Vagina (tissue), 2 donors: Measurements from ENCODE around the gene SMARCA4. TPM values are rescaled to one million over a fixed set of nuclear protein-coding genes. Genes with fewer than 3 reads are reported as not detected.

Experiments
- DNase-seq, 2 donors: peaks; one replicate each; pipeline ENCODE4 v3.0.0-alpha.2; 2017; ENCODE audit errors: extremely low spot score in 2 of 2
- H3K27ac ChIP-seq: fragments of 200-600 bp; sonication (generic); one replicate; pipeline ENCODE4 v1.5.1; 2019
- H3K27me3 ChIP-seq: fragments of 200-600 bp; sonication (generic); one replicate; pipeline ENCODE4 v1.5.1; 2019
- H3K36me3 ChIP-seq, 2 donors: fragments of 200-600 bp; sonication (generic); one replicate each; pipeline ENCODE4 v1.5.1; 2017 to 2019
- H3K4me1 ChIP-seq: fragments of 200-600 bp; sonication (generic); one replicate; pipeline ENCODE4 v1.5.1; 2019
- H3K4me3 ChIP-seq, 2 donors: fragments of 200-600 bp; sonication (generic); 1 replicate in 1 of 2; 2 replicates in 1 of 2; pipeline ENCODE4 v1.5.1; 2016 to 2019
- H3K9me3 ChIP-seq: fragments of 200-600 bp; sonication (generic); one replicate; pipeline ENCODE4 v1.5.1; 2019
- POLR2A ChIP-seq, 2 donors: fragments of 450-650 bp; IDR thresholded peaks; one replicate each; pipeline ENCODE4 v1.6.1; 2017; ENCODE audit warnings: antibody characterized with exemption in 2 of 2, mild to moderate bottlenecking in 2 of 2, moderate library complexity in 2 of 2
- POLR2AphosphoS5 ChIP-seq, 2 donors: sonication (generic); formaldehyde crosslinking; IDR thresholded peaks; one replicate each; pipeline ENCODE4 v1.9.0; 2017; ENCODE audit warnings: antibody characterized with exemption in 2 of 2, mild to moderate bottlenecking in 2 of 2, low read depth in 1 of 2; ENCODE audit not compliant: insufficient read depth in 1 of 2
- intact Hi-C: fragments of 100-400 bp; cut with DNase I; formaldehyde crosslinking; loops from one replicate; pipeline ENCODE4 v1.15.1; 2023
- total RNA-seq: library from RNA; depleted of rRNA; stranded (reverse); fragments of >200 nt; gene quantifications from one replicate; pipeline ENCODE4 v1.2.3, GENCODE V29; 2016
- TF ChIP-seq, protein P1 (sequence below), 3 experiments: fragments of 450-650 bp in 2 of 3; fragments of 200-600 bp in 1 of 3; sonication (generic) in 1 of 3; IDR thresholded peaks; one replicate each; pipeline ENCODE4 v1.5.1; 2017 to 2019; ENCODE audit warnings: antibody characterized with exemption in 3 of 3, mild to moderate bottlenecking in 2 of 3, moderate library complexity in 2 of 3

The SMARCA4 gene
- total RNA-seq, 1 donor from 2014 or later, result 90.4 TPM

- H3K27ac ChIP-seq, result no peak overlapping the region
- peaks cover 30% of the 10 kb centered on the region for H3K4me1 ChIP-seq
Observed at GRCh38 chr19:10979951-10980381, 19.1 kb downstream of the SMARCA4 start.

GRCh38 chr19:10981252-10981895 is 20.5 kb downstream of the SMARCA4 start:
- Histone ChIP-seq H3K9me3 (no peaks in the 10 kb centered on the region), H3K36me3 (peaks cover 0 to 23% of the 10 kb centered on the region in 2 donors), H3K27ac (no peak overlapping the region), H3K4me1 (peaks cover 15% of the 10 kb centered on the region), H3K27me3 (no peaks in the 10 kb centered on the region), H3K4me3 (no peak overlapping the region)
- intact Hi-C loops, result no loop called here
- TF ChIP-seq, protein P1, sequence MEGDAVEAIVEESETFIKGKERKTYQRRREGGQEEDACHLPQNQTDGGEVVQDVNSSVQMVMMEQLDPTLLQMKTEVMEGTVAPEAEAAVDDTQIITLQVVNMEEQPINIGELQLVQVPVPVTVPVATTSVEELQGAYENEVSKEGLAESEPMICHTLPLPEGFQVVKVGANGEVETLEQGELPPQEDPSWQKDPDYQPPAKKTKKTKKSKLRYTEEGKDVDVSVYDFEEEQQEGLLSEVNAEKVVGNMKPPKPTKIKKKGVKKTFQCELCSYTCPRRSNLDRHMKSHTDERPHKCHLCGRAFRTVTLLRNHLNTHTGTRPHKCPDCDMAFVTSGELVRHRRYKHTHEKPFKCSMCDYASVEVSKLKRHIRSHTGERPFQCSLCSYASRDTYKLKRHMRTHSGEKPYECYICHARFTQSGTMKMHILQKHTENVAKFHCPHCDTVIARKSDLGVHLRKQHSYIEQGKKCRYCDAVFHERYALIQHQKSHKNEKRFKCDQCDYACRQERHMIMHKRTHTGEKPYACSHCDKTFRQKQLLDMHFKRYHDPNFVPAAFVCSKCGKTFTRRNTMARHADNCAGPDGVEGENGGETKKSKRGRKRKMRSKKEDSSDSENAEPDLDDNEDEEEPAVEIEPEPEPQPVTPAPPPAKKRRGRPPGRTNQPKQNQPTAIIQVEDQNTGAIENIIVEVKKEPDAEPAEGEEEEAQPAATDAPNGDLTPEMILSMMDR (IDR thresholded peaks at IDR 0.05), result no peak
- TF ChIP-seq POLR2AphosphoS5 (IDR thresholded peaks at IDR 0.05; ENCODE audit: insufficient read depth in 1 of 2, low read depth in 1 of 2), result no peak
- DNase-seq, result no peak

More at GRCh38 chr19:10979951-10980381, 19.1 kb downstream of the SMARCA4 start:
- Histone ChIP-seq H3K27me3 (no peaks in the 10 kb centered on the region), H3K4me3 (no peak overlapping the region), H3K9me3 (no peaks in the 10 kb centered on the region), H3K36me3 (peaks cover 0 to 10% of the 10 kb centered on the region in 2 donors)
- TF ChIP-seq POLR2AphosphoS5 (IDR thresholded peaks at IDR 0.05; ENCODE audit: insufficient read depth in 1 of 2, low read depth in 1 of 2), result peak in 1 of 2 donors; percentile 15
- TF ChIP-seq, protein P1 (IDR thresholded peaks at IDR 0.05), result no peak
- intact Hi-C loops, result no loop called here
- no peak for DNase-seq

DNA sequence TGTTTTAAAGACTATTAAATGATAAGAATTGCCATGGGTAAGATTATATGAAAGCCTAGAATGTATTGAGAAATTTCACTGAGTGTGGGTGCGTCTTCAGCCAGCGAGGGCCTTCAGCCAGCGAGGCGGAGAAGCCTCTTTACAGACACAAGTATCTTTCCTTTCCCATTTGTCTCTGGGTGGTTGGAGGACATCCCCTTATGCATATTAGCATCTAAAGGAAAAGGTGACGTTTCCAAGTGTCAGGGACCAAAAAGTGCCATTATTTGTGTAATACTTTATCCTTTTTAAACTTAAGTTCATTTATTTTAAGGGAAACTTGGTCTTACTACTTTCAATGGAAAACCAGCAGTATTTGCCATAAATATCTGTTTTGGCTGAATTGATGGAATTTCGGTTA is 22.2 kb downstream of the SMARCA4 start:
- Histone ChIP-seq H3K9me3 (no peaks in the 10 kb centered on the region), H3K4me3 (no peak overlapping the region), H3K27ac (no peak overlapping the region), H3K4me1 (no peaks in the 10 kb centered on the region), H3K27me3 (no peaks in the 10 kb centered on the region), H3K36me3 (peaks cover 0 to 40% of the 10 kb centered on the region in 2 donors)
- intact Hi-C loops, result no loop called here
- TF ChIP-seq, protein P1 (IDR thresholded peaks at IDR 0.05), result no peak
- TF ChIP-seq POLR2A (IDR thresholded peaks at IDR 0.05) (no peak), POLR2AphosphoS5 (IDR thresholded peaks at IDR 0.05; ENCODE audit: insufficient read depth in 1 of 2, low read depth in 1 of 2) (no peak)
- DNase-seq, result no peak

- Histone ChIP-seq H3K4me1 (no peaks in the 10 kb centered on the region), H3K27me3 (no peaks in the 10 kb centered on the region), H3K4me3 (no peak overlapping the region), H3K27ac (no peak overlapping the region), H3K9me3 (no peaks in the 10 kb centered on the region), H3K36me3 (peaks cover 0 to 52% of the 10 kb centered on the region in 2 donors)
- TF ChIP-seq POLR2AphosphoS5 (IDR thresholded peaks at IDR 0.05; ENCODE audit: insufficient read depth in 1 of 2, low read depth in 1 of 2) (no peak), POLR2A (IDR thresholded peaks at IDR 0.05) (no peak)
- TF ChIP-seq, protein P1 (IDR thresholded peaks at IDR 0.05), result no peak
- intact Hi-C loops, result no loop called here
- no peak for DNase-seq
Observed at GRCh38 chr19:10984166-10984735, 23.4 kb downstream of the SMARCA4 start.

DNA sequence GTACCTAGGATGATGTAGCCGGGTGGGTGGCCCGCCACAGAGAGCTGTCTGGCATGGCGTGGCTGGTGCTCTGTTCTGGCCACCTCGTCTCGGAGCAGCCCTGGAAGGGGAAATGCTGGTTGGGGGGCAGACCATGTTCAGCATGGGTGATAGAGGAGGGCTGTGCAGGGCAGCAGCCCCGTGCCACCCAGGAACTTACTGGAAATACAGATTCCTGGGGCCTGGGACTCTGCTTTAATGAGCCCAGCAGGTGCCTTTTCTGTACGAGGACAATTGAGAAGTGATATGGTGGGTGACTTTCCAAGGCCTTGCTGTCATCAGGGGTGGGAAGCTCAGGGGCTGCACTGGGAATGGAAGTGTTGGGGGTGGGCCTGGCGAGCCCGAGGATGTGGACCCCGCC is 24.7 kb downstream of the SMARCA4 start:
- intact Hi-C loops, result no loop called here
- no peak overlapping the region for H3K4me3 ChIP-seq
- H3K36me3 ChIP-seq, result peaks cover 0 to 65% of the 10 kb centered on the region in 2 donors
- no peaks in the 10 kb centered on the region for H3K4me1 ChIP-seq
- H3K27me3 ChIP-seq, result no peaks in the 10 kb centered on the region
- no peak overlapping the region for H3K27ac ChIP-seq
- TF ChIP-seq POLR2A (IDR thresholded peaks at IDR 0.05), result no peak
- no peak for TF ChIP-seq POLR2AphosphoS5 (IDR thresholded peaks at IDR 0.05; ENCODE audit: insufficient read depth in 1 of 2, low read depth in 1 of 2)
- TF ChIP-seq, protein P1 (IDR thresholded peaks at IDR 0.05), result no peak
- no peak for DNase-seq
- H3K9me3 ChIP-seq, result no peaks in the 10 kb centered on the region
